ENCODE results near the gene DENND1A.
"Not testable (repeated sequence)": the region's sequence is repeated elsewhere in the genome, so short reads cannot be mapped to it uniquely, and the experiment has no call there.

DENND1A gene

GRCh38 chr9:123815856-123816255 is 114.1 kb downstream of the DENND1A start:
- DNase-seq: not testable (repeated sequence)

- no peak for DNase-seq
These were observed 115.4 kb downstream of the DENND1A start for GRCh38 chr9:123814496-123814895.

- no peak for DNase-seq
These were observed 116.9 kb downstream of the DENND1A start for GRCh38 chr9:123812984-123813383.

- no peak for DNase-seq
These were observed 122.7 kb downstream of the DENND1A start for GRCh38 chr9:123807251-123807650.

- no peak for DNase-seq
These were observed 123.1 kb downstream of the DENND1A start for GRCh38 chr9:123806829-123807228.

GRCh38 chr9:123798195-123798594 is 131.7 kb downstream of the DENND1A start:
- no peak for DNase-seq

- DNase-seq: peak; percentile 24
These were observed 133.1 kb downstream of the DENND1A start for GRCh38 chr9:123796618-123797484.

- DNase-seq: peak; percentile 33
These were observed 133.8 kb downstream of the DENND1A start for GRCh38 chr9:123796094-123796493.

- DNase-seq: peak; percentile 96
These were observed 134.6 kb downstream of the DENND1A start for GRCh38 chr9:123795336-123795735.

- no peak for DNase-seq
These were observed 137.4 kb downstream of the DENND1A start for GRCh38 chr9:123792501-123792900.

- no peak for DNase-seq
These were observed 140.2 kb downstream of the DENND1A start for GRCh38 chr9:123789554-123790292.

- peak; percentile 55 for DNase-seq
These were observed 142.5 kb downstream of the DENND1A start for GRCh38 chr9:123787416-123787815.

GRCh38 chr9:123784518-123784917 is 145.4 kb downstream of the DENND1A start:
- DNase-seq: peak; percentile 98

- DNase-seq: no peak
These were observed 151.6 kb downstream of the DENND1A start for GRCh38 chr9:123778232-123778902.

- no peak for DNase-seq
These were observed 153.0 kb downstream of the DENND1A start for GRCh38 chr9:123776708-123777537.

- DNase-seq: no peak
These were observed 154.3 kb downstream of the DENND1A start for GRCh38 chr9:123775289-123776284.

- DNase-seq: no peak
These were observed 156.1 kb downstream of the DENND1A start for GRCh38 chr9:123773783-123774182.

- DNase-seq: no peak
These were observed 157.0 kb downstream of the DENND1A start for GRCh38 chr9:123772967-123773366.

- DNase-seq: peak; percentile 58
These were observed 157.6 kb downstream of the DENND1A start for GRCh38 chr9:123772374-123772773.

- no peak for DNase-seq
These were observed 158.2 kb downstream of the DENND1A start for GRCh38 chr9:123771690-123772089.

- DNase-seq: no peak
These were observed 160.2 kb downstream of the DENND1A start for GRCh38 chr9:123769719-123770118.

Measured in fibroblast of skin of scalp (primary cell).